ENCODE results near the gene RALA. TPM values are rescaled to one million over a fixed set of nuclear protein-coding genes. Genes with fewer than 3 reads are reported as not detected.

RALA gene
- total and polyA plus RNA-seq, 2 experiments from 2014 or later, result 43.5 to 231 TPM

GRCh38 chr7:39651265-39651664 is 27.9 kb downstream of the RALA start:
- Mint-ChIP-seq H3K27ac (no peak overlapping the region), H3K27me3 (ENCODE audit: insufficient read depth, low read depth, poor library complexity) (peaks cover 1% of the 10 kb centered on the region), H3K4me1 (0 out of 3 replicates have a peak, but pooled peaks cover 6% of the 10 kb centered on the region), H3K36me3 (ENCODE audit: low read depth) (no peaks in the 10 kb centered on the region; the same call in 2 of the 3 replicates), H3K9me3 (no peaks in the 10 kb centered on the region; the same call in 2 of the 3 replicates), H3K4me3 (no peak overlapping the region)
- Histone ChIP-seq H3K9me2 (ENCODE audit: insufficient read depth) (no peaks in the 10 kb centered on the region), H2AFZ (no peak overlapping the region), H3K27me3 (ENCODE audit: insufficient read depth) (no peaks in the 10 kb centered on the region), H3K4me3 (no peak overlapping the region), H3K36me3 (ENCODE audit: insufficient read depth) (no peaks in the 10 kb centered on the region), H3K4me2 (no peak overlapping the region), H4K20me1 (replicated peaks; ENCODE audit: insufficient read depth) (peaks cover 11% of the 10 kb centered on the region), H3K27ac (ENCODE audit: low read depth) (no peak overlapping the region), H3K4me1 (ENCODE audit: insufficient read depth) (no peaks in the 10 kb centered on the region), H3K79me2 (replicated peaks; ENCODE audit: insufficient read depth) (peaks cover 100% of the 10 kb centered on the region), H3F3A (replicated peaks; ENCODE audit: low read depth) (no peaks in the 10 kb centered on the region)
- no peak for TF ChIP-seq STAT1 (IDR thresholded peaks at IDR 0.05; ENCODE audit: unreplicated experiment)
- no peak for TF ChIP-seq ZNF331 (CRISPR knock-in tag; IDR thresholded peaks at IDR 0.05; ENCODE audit: low read depth)
- no peak for TF ChIP-seq JUNB (IDR thresholded peaks at IDR 0.05; ENCODE audit: unreplicated experiment)
- TF ChIP-seq, protein P1, sequence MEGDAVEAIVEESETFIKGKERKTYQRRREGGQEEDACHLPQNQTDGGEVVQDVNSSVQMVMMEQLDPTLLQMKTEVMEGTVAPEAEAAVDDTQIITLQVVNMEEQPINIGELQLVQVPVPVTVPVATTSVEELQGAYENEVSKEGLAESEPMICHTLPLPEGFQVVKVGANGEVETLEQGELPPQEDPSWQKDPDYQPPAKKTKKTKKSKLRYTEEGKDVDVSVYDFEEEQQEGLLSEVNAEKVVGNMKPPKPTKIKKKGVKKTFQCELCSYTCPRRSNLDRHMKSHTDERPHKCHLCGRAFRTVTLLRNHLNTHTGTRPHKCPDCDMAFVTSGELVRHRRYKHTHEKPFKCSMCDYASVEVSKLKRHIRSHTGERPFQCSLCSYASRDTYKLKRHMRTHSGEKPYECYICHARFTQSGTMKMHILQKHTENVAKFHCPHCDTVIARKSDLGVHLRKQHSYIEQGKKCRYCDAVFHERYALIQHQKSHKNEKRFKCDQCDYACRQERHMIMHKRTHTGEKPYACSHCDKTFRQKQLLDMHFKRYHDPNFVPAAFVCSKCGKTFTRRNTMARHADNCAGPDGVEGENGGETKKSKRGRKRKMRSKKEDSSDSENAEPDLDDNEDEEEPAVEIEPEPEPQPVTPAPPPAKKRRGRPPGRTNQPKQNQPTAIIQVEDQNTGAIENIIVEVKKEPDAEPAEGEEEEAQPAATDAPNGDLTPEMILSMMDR (conservative IDR thresholded peaks at IDR 0.05; ENCODE audit: low read depth in 2 of 2), result no peak
- no peak for TF ChIP-seq CREB1 (CRISPR knock-in tag; IDR thresholded peaks at IDR 0.05; ENCODE audit: low read depth)
- no peak for TF ChIP-seq ETS1 (IDR thresholded peaks at IDR 0.05)
- TF ChIP-seq POLR2AphosphoS5 (IDR thresholded peaks at IDR 0.05; ENCODE audit: low read depth), result no peak
- no peak for TF ChIP-seq NANOG (IDR thresholded peaks at IDR 0.05; ENCODE audit: borderline replicate concordance)
- TF ChIP-seq ZNF114 (CRISPR knock-in tag; IDR thresholded peaks at IDR 0.05), result no peak
- TF ChIP-seq EZH2 (IDR thresholded peaks at IDR 0.05; ENCODE audit: low read depth, unreplicated experiment), result no peak
- TF ChIP-seq EZH2phosphoT487 (IDR thresholded peaks at IDR 0.05; ENCODE audit: unreplicated experiment), result no peak
- TF ChIP-seq, protein P2, sequence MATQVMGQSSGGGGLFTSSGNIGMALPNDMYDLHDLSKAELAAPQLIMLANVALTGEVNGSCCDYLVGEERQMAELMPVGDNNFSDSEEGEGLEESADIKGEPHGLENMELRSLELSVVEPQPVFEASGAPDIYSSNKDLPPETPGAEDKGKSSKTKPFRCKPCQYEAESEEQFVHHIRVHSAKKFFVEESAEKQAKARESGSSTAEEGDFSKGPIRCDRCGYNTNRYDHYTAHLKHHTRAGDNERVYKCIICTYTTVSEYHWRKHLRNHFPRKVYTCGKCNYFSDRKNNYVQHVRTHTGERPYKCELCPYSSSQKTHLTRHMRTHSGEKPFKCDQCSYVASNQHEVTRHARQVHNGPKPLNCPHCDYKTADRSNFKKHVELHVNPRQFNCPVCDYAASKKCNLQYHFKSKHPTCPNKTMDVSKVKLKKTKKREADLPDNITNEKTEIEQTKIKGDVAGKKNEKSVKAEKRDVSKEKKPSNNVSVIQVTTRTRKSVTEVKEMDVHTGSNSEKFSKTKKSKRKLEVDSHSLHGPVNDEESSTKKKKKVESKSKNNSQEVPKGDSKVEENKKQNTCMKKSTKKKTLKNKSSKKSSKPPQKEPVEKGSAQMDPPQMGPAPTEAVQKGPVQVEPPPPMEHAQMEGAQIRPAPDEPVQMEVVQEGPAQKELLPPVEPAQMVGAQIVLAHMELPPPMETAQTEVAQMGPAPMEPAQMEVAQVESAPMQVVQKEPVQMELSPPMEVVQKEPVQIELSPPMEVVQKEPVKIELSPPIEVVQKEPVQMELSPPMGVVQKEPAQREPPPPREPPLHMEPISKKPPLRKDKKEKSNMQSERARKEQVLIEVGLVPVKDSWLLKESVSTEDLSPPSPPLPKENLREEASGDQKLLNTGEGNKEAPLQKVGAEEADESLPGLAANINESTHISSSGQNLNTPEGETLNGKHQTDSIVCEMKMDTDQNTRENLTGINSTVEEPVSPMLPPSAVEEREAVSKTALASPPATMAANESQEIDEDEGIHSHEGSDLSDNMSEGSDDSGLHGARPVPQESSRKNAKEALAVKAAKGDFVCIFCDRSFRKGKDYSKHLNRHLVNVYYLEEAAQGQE (IDR thresholded peaks at IDR 0.05; ENCODE audit: unreplicated experiment), result no peak
- TF ChIP-seq, protein P3, sequence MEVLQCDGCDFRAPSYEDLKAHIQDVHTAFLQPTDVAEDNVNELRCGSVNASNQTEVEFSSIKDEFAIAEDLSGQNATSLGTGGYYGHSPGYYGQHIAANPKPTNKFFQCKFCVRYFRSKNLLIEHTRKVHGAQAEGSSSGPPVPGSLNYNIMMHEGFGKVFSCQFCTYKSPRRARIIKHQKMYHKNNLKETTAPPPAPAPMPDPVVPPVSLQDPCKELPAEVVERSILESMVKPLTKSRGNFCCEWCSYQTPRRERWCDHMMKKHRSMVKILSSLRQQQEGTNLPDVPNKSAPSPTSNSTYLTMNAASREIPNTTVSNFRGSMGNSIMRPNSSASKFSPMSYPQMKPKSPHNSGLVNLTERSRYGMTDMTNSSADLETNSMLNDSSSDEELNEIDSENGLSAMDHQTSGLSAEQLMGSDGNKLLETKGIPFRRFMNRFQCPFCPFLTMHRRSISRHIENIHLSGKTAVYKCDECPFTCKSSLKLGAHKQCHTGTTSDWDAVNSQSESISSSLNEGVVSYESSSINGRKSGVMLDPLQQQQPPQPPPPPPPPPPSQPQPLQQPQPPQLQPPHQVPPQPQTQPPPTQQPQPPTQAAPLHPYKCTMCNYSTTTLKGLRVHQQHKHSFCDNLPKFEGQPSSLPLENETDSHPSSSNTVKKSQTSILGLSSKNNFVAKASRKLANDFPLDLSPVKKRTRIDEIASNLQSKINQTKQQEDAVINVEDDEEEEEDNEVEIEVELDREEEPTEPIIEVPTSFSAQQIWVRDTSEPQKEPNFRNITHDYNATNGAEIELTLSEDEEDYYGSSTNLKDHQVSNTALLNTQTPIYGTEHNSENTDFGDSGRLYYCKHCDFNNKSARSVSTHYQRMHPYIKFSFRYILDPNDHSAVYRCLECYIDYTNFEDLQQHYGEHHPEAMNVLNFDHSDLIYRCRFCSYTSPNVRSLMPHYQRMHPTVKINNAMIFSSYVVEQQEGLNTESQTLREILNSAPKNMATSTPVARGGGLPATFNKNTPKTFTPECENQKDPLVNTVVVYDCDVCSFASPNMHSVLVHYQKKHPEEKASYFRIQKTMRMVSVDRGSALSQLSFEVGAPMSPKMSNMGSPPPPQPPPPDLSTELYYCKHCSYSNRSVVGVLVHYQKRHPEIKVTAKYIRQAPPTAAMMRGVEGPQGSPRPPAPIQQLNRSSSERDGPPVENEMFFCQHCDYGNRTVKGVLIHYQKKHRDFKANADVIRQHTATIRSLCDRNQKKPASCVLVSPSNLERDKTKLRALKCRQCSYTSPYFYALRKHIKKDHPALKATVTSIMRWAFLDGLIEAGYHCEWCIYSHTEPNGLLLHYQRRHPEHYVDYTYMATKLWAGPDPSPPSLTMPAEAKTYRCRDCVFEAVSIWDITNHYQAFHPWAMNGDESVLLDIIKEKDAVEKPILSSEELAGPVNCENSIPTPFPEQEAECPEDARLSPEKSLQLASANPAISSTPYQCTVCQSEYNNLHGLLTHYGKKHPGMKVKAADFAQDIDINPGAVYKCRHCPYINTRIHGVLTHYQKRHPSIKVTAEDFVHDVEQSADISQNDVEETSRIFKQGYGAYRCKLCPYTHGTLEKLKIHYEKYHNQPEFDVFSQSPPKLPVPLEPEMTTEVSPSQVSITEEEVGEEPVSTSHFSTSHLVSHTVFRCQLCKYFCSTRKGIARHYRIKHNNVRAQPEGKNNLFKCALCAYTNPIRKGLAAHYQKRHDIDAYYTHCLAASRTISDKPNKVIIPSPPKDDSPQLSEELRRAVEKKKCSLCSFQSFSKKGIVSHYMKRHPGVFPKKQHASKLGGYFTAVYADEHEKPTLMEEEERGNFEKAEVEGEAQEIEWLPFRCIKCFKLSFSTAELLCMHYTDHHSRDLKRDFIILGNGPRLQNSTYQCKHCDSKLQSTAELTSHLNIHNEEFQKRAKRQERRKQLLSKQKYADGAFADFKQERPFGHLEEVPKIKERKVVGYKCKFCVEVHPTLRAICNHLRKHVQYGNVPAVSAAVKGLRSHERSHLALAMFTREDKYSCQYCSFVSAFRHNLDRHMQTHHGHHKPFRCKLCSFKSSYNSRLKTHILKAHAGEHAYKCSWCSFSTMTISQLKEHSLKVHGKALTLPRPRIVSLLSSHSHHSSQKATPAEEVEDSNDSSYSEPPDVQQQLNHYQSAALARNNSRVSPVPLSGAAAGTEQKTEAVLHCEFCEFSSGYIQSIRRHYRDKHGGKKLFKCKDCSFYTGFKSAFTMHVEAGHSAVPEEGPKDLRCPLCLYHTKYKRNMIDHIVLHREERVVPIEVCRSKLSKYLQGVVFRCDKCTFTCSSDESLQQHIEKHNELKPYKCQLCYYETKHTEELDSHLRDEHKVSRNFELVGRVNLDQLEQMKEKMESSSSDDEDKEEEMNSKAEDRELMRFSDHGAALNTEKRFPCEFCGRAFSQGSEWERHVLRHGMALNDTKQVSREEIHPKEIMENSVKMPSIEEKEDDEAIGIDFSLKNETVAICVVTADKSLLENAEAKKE (CRISPR knock-in tag; IDR thresholded peaks at IDR 0.05), result no peak
- no peak for ATAC-seq
- DNase-seq (ENCODE audit: low spot score), result no peak

All from GM23338 (cell line).